GM21786 (cell line): Measurements from ENCODE around the gene MIB1.
"Not testable (repeated sequence)": the region's sequence is repeated elsewhere in the genome, so short reads cannot be mapped to it uniquely, and the experiment has no call there.

Experiments used
- ATAC-seq: cut with Tn5 transposase; IDR thresholded peaks from one replicate; pipeline ENCODE4 v1.9.1; 2021; ENCODE audit not compliant: unreplicated experiment

The MIB1 gene

DNA sequence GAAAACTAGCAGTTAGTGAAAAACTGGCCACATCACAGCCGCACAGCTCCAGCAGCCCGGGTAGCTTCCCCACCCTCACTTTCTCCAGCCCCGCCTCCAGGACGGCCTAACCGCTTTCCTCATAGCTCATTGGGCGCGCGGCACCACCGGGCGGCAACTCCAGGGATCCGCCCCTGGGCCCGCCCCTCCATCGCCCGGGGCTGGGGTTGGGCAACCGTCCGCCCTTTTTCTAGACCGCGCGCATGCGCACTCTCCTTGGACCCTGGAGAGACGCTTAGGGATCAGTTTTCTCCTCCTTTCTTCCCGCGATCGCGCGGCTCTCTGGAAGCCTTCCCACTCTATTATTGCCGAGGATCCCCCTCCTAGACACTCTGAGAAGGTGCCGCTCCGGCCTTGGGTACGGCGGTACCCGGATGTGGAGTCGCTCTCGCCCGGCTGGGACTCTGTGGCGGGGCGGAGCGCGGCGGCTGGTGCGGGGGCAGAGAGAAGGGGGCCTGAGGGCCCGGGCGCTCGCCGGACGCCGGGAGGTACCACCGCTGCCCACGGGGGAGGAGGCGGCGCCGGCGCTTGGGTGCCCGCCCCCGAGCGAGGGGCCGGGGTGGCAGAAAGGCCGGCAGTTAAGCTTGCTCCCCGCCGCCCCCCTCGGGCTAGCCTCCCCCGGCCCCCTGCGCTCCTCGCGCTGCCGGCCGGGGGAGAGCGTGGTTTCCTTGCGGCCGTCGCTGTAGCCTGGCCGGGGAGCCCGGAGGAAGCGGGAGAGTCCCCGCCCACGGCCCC is at the start of gene MIB1:
Gene MIB1, plus strand, starts transcription at position 255 of the 774 bp plus-strand sequence. CDS start 792 bp downstream, outside the sequence.
- ATAC-seq = peak; percentile 95

DNA sequence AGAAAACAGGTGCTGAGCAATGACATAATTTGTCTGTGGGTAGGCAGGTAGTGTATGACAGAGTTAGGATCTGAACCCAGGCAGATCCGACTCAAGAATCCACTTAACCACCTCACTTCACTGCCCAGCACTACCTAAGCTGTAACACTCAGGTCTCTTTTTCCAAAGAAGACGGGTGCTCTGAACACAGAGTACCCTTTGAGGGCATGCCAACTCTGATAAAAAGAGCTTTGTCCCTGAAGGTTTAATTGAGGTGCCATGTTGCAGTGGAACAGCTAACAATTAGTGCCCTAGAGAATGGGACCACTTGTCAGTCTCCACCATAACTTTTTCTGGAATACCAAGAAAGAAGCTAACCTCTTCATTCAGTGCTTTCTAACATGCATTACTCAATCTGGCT is 47.3 kb upstream of the MIB1 start:
- ATAC-seq = no peak

DNA sequence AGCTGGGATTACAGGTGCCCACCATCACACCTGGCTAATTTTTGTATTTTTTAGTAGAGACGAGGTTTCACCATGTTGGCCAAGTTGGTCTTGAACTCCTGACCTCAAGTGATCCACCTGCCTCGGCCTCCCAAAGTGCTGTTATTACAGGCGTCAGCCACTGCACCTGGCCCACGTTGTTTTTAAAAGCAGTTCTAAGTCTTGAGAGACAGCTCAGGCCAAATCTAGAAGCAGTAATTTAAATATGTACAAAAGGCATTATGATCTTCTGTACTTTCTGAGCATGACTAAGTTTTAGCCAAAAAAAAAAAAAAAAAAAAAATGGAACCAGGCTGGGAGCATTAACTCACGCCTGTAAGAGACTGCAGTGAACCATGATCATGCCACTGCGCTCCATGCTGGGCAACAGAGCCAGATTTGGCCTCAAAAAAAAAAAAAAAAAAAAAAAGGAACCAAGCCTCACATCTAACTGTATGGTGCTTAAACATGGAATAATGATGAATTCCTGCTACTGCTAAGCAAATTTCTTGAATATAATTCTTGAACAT is 40.0 kb upstream of the MIB1 start:
- no peak for ATAC-seq

DNA sequence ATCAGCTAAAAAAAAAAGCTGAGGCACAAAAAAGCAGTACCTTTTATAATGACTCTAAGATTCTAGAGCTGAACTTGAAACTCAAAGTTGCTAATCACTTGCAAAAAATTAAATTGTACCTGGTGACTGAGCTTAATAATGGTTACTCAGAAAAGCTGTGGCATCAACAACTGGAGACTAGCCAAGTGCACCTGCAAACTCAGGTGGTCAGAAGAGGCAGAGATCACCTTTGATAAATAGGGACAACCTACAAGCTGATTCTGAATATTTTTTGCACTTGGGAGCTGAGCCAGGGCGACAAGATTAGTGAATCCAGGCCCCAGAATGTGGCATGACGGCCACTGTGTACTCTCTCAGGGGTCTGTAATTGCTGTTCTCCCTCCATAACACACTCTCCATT is 39.0 kb upstream of the MIB1 start:
- ATAC-seq = no peak

DNA sequence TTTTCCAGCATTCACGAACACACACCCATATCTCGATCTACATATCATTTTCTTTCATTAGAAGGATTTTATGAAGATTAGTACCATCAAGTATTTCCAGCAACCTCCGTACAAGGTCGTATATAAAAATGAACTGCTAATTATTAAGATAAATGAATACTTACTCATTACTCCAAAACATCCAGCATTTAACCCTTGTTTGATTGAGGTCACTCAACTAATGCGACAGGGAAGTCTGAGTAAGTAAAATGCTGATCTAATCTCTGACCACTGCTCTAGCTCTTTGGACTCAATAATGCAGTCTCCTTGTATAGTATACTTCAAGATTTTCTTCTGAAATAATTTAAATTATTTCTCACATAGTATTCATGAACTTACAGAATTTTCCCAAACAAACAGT is 38.0 kb upstream of the MIB1 start:
- no peak for ATAC-seq

DNA sequence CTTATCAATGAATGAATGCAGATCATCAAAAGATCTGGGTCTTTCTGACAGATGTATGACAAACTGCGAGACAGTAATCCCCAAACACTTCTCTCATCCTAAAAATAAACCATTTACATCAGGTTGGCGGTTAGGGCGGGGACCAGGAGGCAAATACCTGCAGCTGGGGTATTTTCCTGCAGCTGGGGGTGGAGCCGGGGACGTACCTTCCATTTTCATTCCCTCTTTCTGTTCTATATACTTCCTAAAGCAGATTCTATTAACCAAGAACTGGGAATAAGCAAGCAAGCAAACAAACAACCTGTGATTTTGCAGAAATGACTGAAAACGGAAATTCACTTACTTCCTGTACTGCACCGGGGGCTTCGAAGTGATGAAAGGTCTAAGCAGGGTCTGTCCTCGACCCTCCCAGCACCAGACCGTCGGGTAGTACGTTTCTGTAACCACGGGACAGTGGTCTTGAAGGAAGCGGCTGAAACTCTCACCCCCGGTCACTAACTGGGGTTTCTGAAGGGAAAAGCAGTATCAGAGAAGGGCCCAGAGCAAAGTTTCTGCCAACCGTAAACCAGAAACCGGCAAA is 37.3 kb upstream of the MIB1 start:
- ATAC-seq = no peak

DNA sequence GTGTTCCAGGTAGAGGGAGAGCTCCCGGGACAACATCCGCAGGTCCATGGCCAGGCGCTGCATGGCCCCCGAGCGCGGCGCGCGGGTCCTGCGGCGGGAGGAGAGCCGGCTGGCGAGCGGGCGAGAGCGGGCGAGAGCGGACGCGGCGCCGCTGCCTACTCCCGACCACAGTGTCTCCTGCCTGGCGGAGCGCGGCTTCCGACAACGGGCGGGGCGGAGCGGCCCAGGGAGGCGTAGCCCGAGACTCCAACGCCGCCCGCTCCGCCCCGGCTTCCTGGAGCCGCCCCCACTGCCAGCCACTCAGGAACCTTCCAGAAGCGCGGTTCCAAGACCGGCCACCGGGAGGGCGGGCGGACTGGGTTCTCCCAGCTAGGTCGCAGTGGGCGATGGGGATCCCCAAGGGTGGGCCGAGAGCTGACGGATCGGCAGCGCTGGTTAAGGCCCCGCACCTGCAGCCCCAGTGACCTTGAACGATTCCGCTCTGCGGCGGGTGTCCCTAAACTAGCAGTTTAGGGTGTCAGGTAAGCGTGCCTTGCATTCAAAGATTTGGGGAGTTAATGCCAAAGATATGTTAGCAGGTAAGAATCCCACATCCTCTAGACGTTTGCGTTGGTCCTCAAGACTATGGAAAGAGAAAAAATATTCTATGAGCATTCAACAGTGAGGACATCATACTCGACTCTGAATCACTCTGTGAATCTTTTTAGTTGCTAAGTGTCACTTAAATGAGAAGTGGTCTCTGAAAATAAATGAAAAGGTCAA is 35.8 kb upstream of the MIB1 start, which contains the start of gene ABHD3:
Gene ABHD3, minus strand, starts transcription at position 172 of the 762 bp plus-strand sequence. Its CDS starts 109 bp downstream, at position 63.
- peak; percentile 90 for ATAC-seq

DNA sequence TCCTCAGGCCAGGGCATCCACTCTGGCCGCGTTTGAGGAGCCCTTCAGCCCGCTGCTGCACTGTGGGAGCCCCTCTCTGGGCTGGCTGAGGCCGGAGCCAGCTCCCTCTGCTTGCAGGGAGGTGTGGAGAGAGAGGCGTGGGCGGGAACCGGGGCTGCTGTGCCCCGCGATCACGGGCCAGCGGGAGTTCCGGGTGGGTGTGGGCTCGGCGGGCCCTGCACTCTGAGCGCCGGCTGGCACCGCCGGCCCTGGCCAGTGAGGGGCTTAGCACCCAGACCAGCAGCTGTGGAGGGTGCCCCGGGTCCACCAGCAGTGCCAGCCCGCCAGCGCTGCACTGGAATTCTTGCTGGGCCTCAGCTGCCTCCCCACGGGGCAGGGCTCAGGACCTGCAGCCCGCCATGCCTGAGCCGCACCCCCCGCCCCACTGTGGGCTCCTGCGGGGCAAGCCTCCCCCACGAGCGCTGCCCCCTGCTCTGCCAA is 34.2 kb upstream of the MIB1 start:
- ATAC-seq = no peak

DNA sequence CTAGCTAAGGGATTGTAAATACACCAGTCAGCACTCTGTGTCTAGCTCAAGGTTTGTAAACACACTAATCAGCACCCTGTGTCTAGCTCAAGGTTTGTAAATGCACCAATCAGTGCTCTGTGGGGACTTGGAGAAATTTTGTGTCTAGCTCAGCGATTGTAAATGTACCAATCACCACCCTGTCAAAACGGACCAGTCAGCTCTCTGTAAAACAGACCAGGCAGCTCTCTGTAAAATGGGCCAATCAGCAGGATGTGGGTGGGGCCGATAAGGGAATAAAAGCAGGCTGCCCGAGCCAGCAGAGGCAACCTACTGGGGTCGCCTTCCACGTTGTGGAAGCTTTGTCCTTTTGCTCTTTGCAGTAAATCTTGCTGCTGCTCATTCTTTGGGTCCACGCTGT is 33.5 kb upstream of the MIB1 start:
- ATAC-seq = not testable (repeated sequence)

DNA sequence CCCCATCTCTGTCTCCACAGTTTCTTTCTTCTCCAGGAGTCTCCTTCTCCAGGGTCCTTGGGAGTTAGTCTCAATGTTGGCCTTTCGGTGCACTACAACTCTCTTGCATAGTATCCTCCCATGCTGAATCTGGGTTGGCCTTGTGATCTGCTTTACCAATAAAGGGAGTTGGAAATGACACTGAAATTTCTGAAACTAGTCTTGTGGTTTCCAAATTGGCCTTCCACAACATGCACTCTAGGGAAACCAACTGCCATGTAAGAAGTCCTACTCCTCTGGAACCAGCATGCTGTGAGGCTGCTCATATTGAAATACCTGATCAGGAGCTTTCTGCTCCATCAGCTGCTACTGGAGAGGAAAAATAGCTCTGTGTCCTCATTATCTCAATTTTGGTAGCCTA is 26.1 kb upstream of the MIB1 start:
- no peak for ATAC-seq

DNA sequence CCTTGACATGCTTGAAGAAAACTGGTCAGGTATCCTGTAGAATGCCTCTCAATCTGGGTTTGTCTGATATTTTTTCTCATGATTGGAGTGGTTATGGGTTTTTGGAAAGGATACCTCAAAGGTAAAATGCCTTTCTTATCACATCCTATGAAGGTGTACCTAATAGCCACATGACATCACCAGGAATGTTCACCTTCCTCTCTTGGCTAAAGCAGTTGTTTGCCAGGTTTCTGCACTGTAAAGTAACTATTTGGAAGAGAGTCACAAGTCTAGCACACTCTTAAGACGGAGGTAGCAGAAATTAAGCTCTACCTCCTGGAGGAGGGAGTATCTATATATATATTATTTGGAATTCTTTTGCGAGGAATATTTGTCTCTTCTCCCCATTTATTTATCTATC is 17.9 kb upstream of the MIB1 start:
- ATAC-seq = no peak

DNA sequence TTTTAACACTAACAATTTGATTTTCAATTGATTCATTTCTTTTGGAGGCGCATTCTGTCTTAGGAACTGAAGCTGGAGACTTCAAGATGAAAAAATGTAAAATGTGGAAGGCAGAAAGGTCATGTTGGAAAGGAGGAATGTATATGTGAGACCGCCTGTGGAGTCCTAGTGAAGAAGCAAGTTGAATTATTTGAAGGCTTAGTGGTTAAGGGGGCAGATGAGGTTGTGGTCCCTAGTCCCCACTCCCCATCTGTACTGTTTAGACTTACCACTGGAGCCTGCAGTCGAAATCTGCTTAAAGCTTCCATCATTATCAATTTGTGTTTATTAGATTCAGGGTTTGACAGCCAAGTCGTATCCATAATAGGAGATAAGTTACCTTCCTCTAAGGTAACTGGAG is 15.4 kb upstream of the MIB1 start:
- ATAC-seq = no peak

DNA sequence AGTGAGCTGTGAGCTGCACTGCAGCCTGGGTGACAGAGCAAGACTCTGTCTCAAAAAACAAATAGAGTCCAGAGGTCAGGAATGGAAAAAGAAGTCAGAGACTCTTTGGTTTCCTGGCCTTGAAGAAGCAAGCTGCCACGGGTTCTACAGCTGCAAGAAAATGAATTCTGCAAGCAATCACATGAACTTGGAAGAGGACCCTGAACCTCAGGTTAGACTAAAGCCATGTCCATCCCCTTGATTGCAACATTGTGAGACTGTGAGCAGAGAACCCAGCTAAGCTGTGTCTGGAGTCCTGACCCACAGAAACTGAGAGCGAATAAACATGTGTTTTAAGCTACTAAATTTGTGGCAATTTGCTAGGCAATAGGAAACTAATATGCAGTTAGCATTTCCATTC is 12.9 kb upstream of the MIB1 start:
- ATAC-seq = no peak

DNA sequence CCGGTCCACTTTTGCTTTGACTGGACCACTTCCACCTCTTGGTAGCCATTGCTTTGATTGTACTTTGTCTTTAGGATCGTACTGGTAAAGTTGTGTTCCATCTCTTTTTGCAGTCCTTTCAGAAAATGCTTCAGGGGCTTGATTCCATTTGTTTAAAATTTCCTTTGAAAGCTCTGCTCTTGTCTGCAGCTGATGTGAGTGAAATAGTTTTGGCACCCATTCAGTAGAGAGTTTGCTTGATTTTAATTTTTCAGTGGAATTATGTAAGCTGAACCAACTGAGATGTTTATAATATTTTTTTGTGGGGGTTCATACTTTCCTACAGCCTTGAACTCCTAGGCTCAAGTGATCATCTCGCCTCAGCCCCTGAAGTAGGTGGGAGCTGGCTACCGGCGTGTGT is 7.6 kb upstream of the MIB1 start:
- no peak for ATAC-seq

DNA sequence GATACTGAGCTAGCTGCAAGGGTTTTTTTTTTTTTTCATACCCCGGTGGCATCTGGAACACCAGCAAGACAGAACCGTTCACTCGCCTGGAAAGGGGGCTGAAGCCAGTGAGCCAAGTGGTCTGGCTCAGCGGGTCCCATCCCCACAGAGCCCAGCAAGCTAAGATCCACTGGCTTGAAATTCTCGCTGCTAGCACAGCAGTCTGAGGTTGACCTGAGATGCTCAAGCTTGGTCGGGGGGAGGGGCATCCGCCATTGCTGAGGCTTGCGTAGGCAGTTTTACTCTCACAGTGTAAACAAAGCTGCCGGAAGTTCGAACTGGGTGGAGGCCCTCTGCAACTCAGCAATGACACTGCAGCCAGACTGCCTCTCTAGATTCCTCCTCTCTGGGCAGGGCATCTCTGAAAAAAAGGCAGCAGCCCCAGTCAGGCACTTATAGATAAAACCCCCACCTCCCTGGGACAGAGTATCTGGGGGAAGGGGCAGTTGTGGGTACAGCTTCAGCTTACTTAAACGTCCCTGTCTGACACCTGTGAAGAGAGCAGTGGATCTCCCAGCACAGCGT is 5.1 kb upstream of the MIB1 start:
- no peak for ATAC-seq

DNA sequence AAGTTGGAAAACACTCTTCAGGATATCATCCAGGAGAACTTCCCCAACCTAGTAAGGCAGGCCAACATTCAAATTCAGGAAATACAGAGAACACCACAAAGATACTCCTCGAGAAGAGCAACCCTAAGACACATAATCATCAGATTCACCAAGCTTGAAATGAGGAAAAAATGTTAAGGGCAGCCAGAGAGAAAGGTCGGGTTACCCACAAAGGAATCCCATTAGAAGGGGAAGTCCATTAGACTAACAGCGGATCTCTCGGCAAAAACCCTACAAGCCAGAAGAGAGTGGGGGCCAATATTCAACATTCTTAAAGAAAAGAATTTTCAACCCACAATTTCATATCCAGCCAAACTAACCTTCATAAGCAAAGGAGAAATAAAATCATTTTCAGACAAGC is 3.7 kb upstream of the MIB1 start:
- ATAC-seq = not testable (repeated sequence)

DNA sequence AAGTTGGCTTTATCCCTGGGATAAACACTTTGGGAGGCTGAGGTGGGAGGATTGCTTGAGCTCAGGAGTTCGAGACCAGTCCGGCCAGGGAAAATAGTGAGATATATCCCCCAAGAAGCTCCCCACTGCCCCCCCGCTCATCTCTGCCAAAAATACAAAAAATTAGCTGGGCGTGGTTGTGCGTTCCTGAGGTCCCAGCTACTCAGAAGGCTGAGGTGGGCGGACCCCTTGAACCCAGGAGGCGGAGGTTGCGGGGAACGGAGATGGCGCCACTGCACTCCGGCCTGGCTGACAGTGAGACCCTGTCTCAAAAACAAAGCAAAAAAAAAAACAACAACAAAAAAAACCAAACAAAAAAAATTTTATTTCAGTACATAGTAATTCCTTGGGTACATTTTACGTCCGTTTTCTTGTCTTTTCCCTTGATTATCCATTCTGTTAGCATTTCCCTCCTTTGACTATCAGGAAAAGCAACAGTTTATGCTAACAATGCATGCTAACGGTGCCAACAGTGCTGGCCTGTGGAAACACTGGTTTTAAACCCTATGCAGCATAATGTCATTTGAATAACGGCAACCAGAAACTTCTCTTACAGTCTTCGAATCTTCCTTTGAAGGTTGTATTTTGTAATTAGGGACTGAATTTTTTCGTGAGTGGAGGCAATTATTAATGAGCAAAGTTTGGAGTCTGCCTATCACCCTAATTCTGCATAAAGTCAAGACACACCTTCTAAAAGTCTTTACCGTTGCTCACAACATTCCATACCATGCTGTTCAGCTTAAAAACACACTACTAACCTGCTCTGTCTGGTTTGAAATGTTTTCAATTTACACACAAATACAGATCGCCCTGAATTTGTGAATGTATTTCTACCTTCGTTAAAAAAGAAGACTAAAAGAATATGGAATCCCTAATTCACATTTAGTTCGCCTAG is 721 bp upstream of the MIB1 start:
- ATAC-seq = peak; percentile 4

DNA sequence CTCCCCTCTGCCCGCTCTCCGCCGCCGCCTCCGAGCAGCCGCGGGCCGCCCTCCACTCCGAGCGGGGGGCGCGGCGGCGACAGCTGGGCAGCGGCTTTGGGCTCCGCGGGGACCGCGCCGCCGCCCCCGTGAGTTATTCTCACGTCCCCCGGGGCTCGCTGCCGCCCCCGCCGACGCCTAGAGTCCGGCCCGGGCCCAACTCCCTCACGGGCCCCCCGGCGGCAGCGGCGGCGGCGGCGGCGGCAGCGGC is 645 bp downstream of the MIB1 start:
- no peak for ATAC-seq

DNA sequence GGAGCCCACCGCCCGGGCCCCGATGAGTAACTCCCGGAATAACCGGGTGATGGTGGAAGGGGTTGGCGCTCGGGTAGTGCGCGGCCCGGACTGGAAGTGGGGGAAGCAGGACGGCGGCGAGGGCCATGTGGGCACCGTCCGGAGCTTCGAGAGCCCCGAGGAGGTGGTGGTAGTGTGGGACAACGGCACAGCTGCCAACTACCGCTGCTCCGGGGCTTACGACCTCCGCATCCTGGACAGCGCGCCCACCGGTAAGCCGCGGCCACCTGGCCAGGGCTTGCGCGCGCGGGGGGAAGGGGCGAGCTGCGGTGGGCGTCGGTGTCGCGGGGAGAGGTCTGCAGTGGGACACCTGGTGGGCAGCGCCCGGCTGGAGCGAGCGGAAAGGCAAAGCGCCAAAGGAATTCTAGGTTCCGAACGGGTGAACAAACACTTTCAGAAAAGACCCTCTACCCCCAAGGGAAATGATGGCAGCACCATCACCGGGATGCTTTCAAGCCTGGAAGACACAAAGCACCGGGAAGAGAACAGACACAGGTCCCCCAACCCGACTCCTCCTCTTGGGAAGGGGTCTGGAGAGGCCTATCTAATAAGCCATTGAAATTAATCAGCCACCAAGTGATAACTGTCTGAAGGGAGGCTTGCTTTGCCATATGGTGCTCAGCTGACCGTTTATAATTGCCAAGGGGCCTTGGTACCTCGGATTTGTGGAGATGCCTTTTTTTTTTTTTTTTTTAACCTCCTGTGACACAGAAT is 1.1 kb downstream of the MIB1 start:
- peak; percentile 14 for ATAC-seq

DNA sequence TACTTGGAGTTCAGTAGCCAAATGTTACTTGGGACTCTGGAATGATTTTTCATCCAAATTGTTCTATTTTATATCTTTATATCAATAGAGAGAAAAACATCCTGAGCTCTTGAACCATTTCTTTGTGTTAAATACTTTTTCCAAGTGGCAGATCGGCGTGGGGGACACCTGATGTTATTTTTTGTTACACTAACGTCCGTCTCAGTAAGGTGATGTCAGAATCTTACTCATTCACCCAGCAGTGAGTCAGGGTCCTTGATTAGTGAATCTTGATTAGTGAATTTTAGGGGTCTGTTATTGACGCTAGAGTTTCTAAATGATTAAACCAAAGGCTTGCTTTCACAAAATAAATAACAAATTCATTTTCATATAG is 1.7 kb downstream of the MIB1 start:
- ATAC-seq = no peak
